Vein endothelial cell (primary cell): ENCODE results near the gene ZNF14. TPM values are rescaled to one million over a fixed set of nuclear protein-coding genes. Genes with fewer than 3 reads are reported as not detected.

Experiments used
- small RNA-seq: library from RNA; depleted of rRNA; stranded (forward); fragments of <200 nt; gene quantifications from one replicate; pipeline ENCODE3, GENCODE V24; 2012
- total RNA-seq: library from RNA; depleted of rRNA; stranded (reverse); fragments of >200 nt; gene quantifications from 2 replicates; pipeline ENCODE4 v1.2.3, GENCODE V29; 2012

ZNF14 gene
- 5.2 and 5.5 TPM in 2 replicates for total RNA-seq

GRCh38 chr19:19732579-19733501 lies at the start of gene ZNF14:
ZNF14 (minus strand) TSS chr19:19733112; CDS start chr19:19732958, 154 bp downstream.

GRCh38 chr19:19668230-19669012 lies 64.5 kb downstream of the ZNF14 start, which contains the start of gene ZNF101:
ZNF101 (plus strand) TSS chr19:19668839; CDS start chr19:19668964, 125 bp downstream.

GRCh38 chr19:19663256-19664120 lies 69.4 kb downstream of the ZNF14 start, which contains the start of gene ATP13A1:
ATP13A1 (minus strand) TSS chr19:19663676; CDS start chr19:19663666, 10 bp downstream.

Small RNA genes within 50 kb of the gene (small RNA-seq; reads per million reads assigned to genes)
- gene AC011458.2 (not detected), gene AC011477.5 (not detected)

Other genes starting within 250 kb of the ZNF14 start
- gene TSSK6, start 217.6 kb downstream of the ZNF14 start, total RNA-seq: 1.1 and 1.3 TPM in 2 replicates
- 91.4 and 151 TPM in 2 replicates for gene NDUFA13, start 216.9 kb downstream of the ZNF14 start, total RNA-seq
- 0.33 and 0.48 TPM in 2 replicates for gene YJEFN3, start 204.2 kb downstream of the ZNF14 start, total RNA-seq
- gene CILP2, start 194.8 kb downstream of the ZNF14 start, total RNA-seq: not detected in 2 replicates
- not detected in 2 replicates for gene PBX4, start 114.4 kb downstream of the ZNF14 start, total RNA-seq
- gene LPAR2, start 104.9 kb downstream of the ZNF14 start, total RNA-seq: 1.3 and 1.8 TPM in 2 replicates
- 11.2 and 14.7 TPM in 2 replicates for gene GMIP, start 89.5 kb downstream of the ZNF14 start, total RNA-seq
- 49.3 and 72.5 TPM in 2 replicates for gene ATP13A1, start 69.4 kb downstream of the ZNF14 start, total RNA-seq
- 6.9 and 14.7 TPM in 2 replicates for gene ZNF101, start 64.3 kb downstream of the ZNF14 start, total RNA-seq
- gene ZNF506, start 88.6 kb upstream of the ZNF14 start, total RNA-seq: 6.9 and 13.1 TPM in 2 replicates
- 6.5 and 6.7 TPM in 2 replicates for gene ZNF253, start 132.8 kb upstream of the ZNF14 start, total RNA-seq
- 5.9 and 12.8 TPM in 2 replicates for gene ZNF93, start 167.8 kb upstream of the ZNF14 start, total RNA-seq